ENCODE results near the gene HIRA.

Gene HIRA

GRCh38 chr22:19382240-19382639 lies 49.3 kb downstream of the HIRA start:
- Histone ChIP-seq H2AFZ (ENCODE audit: low read length, unreplicated experiment) (no peak overlapping the region), H3K79me2 (ENCODE audit: control insufficient read depth, insufficient read depth, low read length, unreplicated experiment) (no peaks in the 10 kb centered on the region), H3K4me3 (ENCODE audit: low read depth, low read length) (no peak overlapping the region), H3K4me1 (ENCODE audit: control insufficient read depth, insufficient read depth, low read length, unreplicated experiment) (no peaks in the 10 kb centered on the region), H3K27me3 (ENCODE audit: insufficient read depth, low read length) (no peaks in the 10 kb centered on the region), H3K27ac (ENCODE audit: low read depth, low read length) (no peak overlapping the region), H3K36me3 (ENCODE audit: insufficient read depth, low read length) (peaks cover 8% of the 10 kb centered on the region)

DNA sequence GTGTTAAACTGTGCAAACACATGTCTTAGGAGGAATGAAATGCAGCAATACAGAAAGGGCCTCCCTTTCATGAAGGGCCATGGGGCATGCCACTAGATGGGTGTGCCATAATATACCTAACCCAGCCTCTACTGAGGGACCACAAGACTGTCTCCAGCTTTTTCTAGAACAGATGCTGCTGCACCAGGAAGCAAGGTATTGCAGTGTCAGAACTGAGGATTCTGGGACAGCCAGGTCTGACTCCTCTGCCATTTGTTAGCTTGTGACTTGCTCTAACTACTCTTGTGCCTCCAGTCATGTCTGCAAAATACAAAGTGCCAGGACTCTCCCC lies 53.2 kb downstream of the HIRA start:
- no peaks in the 10 kb centered on the region for H3K79me2 ChIP-seq (ENCODE audit: control insufficient read depth, insufficient read depth, low read length, unreplicated experiment)
- no peaks in the 10 kb centered on the region for H3K4me1 ChIP-seq (ENCODE audit: control insufficient read depth, insufficient read depth, low read length, unreplicated experiment)
- H3K36me3 ChIP-seq (ENCODE audit: insufficient read depth, low read length), result peaks cover 3% of the 10 kb centered on the region
- H3K27ac ChIP-seq (ENCODE audit: low read depth, low read length), result no peak overlapping the region
- H3K4me3 ChIP-seq (ENCODE audit: low read depth, low read length), result no peak overlapping the region
- no peaks in the 10 kb centered on the region for H3K27me3 ChIP-seq (ENCODE audit: insufficient read depth, low read length)
- no peak overlapping the region for H2AFZ ChIP-seq (ENCODE audit: low read length, unreplicated experiment)

DNA sequence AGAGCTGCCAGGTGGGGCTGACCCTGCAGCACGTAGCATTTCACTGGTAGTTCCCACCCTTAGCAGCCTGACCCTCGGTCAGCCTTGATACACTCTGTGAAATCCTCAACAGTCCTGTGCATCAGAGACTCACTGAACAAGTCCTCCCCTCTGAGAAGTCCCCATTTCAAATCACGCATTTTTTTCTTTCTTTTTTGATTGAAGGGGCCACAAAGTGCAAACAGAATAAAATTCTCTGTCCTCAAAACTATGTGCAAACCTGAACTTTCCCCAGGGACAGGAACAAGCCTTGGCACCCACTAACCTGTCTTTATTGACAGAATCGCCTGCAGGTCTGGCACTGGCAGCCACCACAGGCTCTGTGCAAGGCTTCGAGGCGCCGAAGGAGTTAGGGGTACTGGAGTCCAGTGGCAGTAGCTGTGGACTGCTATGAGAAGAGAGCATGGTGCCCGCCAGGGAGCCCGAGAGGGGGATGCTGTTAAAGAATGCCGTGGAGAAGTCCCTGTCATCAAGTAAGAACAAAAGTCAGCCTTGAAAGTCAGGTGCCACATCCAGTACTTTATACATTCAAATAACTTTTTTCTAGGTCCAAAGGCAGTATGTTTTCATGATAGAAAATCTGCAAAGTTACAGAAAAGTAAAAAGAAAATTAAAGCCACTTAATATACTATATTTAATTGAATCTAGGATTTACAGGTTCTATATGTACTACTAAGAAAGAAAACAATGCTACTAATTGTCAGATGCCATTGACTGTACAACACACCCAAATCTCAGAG lies 53.8 kb downstream of the HIRA start:
- H3K36me3 ChIP-seq (ENCODE audit: insufficient read depth, low read length), result peaks cover 1% of the 10 kb centered on the region
- no peaks in the 10 kb centered on the region for H3K79me2 ChIP-seq (ENCODE audit: control insufficient read depth, insufficient read depth, low read length, unreplicated experiment)
- H3K4me1 ChIP-seq (ENCODE audit: control insufficient read depth, insufficient read depth, low read length, unreplicated experiment), result no peaks in the 10 kb centered on the region
- no peak overlapping the region for H2AFZ ChIP-seq (ENCODE audit: low read length, unreplicated experiment)
- no peak overlapping the region for H3K4me3 ChIP-seq (ENCODE audit: low read depth, low read length)
- H3K27ac ChIP-seq (ENCODE audit: low read depth, low read length), result no peak overlapping the region
- H3K27me3 ChIP-seq (ENCODE audit: insufficient read depth, low read length), result no peaks in the 10 kb centered on the region

- Histone ChIP-seq H3K27ac (ENCODE audit: low read depth, low read length) (no peak overlapping the region), H3K79me2 (ENCODE audit: control insufficient read depth, insufficient read depth, low read length, unreplicated experiment) (no peaks in the 10 kb centered on the region), H3K4me1 (ENCODE audit: control insufficient read depth, insufficient read depth, low read length, unreplicated experiment) (no peaks in the 10 kb centered on the region), H3K4me3 (ENCODE audit: low read depth, low read length) (no peak overlapping the region), H2AFZ (ENCODE audit: low read length, unreplicated experiment) (no peak overlapping the region), H3K27me3 (ENCODE audit: insufficient read depth, low read length) (no peaks in the 10 kb centered on the region), H3K36me3 (ENCODE audit: insufficient read depth, low read length) (0 out of 2 replicates have a peak, but pooled peaks cover under 1% of the 10 kb centered on the region)
These were observed 54.6 kb downstream of the HIRA start for GRCh38 chr22:19376971-19377370.

- Histone ChIP-seq H3K27me3 (ENCODE audit: insufficient read depth, low read length) (no peaks in the 10 kb centered on the region), H3K36me3 (ENCODE audit: insufficient read depth, low read length) (0 out of 2 replicates have a peak, but pooled peaks cover 4% of the 10 kb centered on the region), H3K79me2 (ENCODE audit: control insufficient read depth, insufficient read depth, low read length, unreplicated experiment) (no peaks in the 10 kb centered on the region), H3K27ac (ENCODE audit: low read depth, low read length) (no peak overlapping the region), H2AFZ (ENCODE audit: low read length, unreplicated experiment) (no peak overlapping the region), H3K4me3 (ENCODE audit: low read depth, low read length) (no peak overlapping the region), H3K4me1 (ENCODE audit: control insufficient read depth, insufficient read depth, low read length, unreplicated experiment) (no peaks in the 10 kb centered on the region)
These were observed 55.3 kb downstream of the HIRA start for GRCh38 chr22:19376247-19376646.

GRCh38 chr22:19375435-19375834 lies 56.1 kb downstream of the HIRA start:
- Histone ChIP-seq H3K79me2 (ENCODE audit: control insufficient read depth, insufficient read depth, low read length, unreplicated experiment) (no peaks in the 10 kb centered on the region), H2AFZ (ENCODE audit: low read length, unreplicated experiment) (no peak overlapping the region), H3K36me3 (ENCODE audit: insufficient read depth, low read length) (0 out of 2 replicates have a peak, but pooled peaks cover 4% of the 10 kb centered on the region), H3K4me1 (ENCODE audit: control insufficient read depth, insufficient read depth, low read length, unreplicated experiment) (no peaks in the 10 kb centered on the region), H3K27me3 (ENCODE audit: insufficient read depth, low read length) (no peaks in the 10 kb centered on the region), H3K4me3 (ENCODE audit: low read depth, low read length) (no peak overlapping the region), H3K27ac (ENCODE audit: low read depth, low read length) (no peak overlapping the region)

DNA sequence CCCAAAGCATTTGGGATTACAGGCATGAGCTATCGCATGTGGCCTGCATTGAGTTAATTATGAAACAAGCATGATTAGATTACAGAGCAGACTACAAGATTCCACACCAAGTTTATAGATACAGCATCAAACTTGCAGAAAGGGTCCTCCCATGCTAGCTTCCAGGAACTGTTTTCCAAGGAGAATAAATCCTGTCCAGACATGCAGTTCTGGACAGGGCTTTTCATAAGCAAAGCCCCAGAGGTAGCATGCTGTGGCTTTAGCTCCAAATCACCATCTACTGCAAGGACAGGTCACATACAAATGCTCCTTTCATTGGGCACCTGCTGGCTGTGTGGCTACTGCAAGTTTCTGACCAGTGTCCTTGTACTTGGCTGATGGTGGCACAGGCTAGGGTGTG lies 57.1 kb downstream of the HIRA start:
- Histone ChIP-seq H3K27ac (ENCODE audit: low read depth, low read length) (no peak overlapping the region), H3K4me1 (ENCODE audit: control insufficient read depth, insufficient read depth, low read length, unreplicated experiment) (no peaks in the 10 kb centered on the region), H3K27me3 (ENCODE audit: insufficient read depth, low read length) (no peaks in the 10 kb centered on the region), H3K79me2 (ENCODE audit: control insufficient read depth, insufficient read depth, low read length, unreplicated experiment) (no peaks in the 10 kb centered on the region), H2AFZ (ENCODE audit: low read length, unreplicated experiment) (no peak overlapping the region), H3K4me3 (ENCODE audit: low read depth, low read length) (no peak overlapping the region), H3K36me3 (ENCODE audit: insufficient read depth, low read length) (0 out of 2 replicates have a peak, but pooled peaks cover 4% of the 10 kb centered on the region)

- Histone ChIP-seq H3K79me2 (ENCODE audit: control insufficient read depth, insufficient read depth, low read length, unreplicated experiment) (no peaks in the 10 kb centered on the region), H3K27me3 (ENCODE audit: insufficient read depth, low read length) (no peaks in the 10 kb centered on the region), H3K36me3 (ENCODE audit: insufficient read depth, low read length) (0 out of 2 replicates have a peak, but pooled peaks cover 4% of the 10 kb centered on the region)
These were observed 58.1 kb downstream of the HIRA start for GRCh38 chr22:19373450-19373849.

DNA sequence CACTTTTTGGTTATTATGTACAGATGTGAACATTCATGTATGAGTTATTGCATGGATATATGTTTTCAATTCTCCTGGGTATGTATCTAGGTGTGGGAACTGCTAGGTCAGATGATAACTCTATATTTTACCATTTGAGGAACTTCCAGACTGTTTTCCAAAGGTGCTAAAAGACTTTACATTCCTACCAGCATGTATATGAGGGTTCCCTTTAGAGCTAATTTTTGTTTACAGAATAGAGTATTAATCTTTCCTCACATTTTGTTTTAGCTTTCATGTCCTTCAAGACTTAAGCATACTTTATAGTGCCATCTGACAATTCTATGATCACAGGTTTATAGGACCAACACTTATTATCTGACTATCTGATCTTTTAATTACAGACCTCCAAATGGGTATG lies 59.6 kb downstream of the HIRA start:
- Histone ChIP-seq H3K27ac (ENCODE audit: low read depth, low read length) (no peak overlapping the region), H3K79me2 (ENCODE audit: control insufficient read depth, insufficient read depth, low read length, unreplicated experiment) (no peaks in the 10 kb centered on the region), H3K36me3 (ENCODE audit: insufficient read depth, low read length) (peaks cover 7% of the 10 kb centered on the region; the same call in 1 of the 2 replicates), H3K27me3 (ENCODE audit: insufficient read depth, low read length) (no peaks in the 10 kb centered on the region), H3K4me3 (ENCODE audit: low read depth, low read length) (no peak overlapping the region), H2AFZ (ENCODE audit: low read length, unreplicated experiment) (no peak overlapping the region), H3K4me1 (ENCODE audit: control insufficient read depth, insufficient read depth, low read length, unreplicated experiment) (no peaks in the 10 kb centered on the region)

More at GRCh38 chr22:19373450-19373849, 58.1 kb downstream of the HIRA start:
- no peak overlapping the region for H2AFZ ChIP-seq (ENCODE audit: low read length, unreplicated experiment)
- H3K4me3 ChIP-seq (ENCODE audit: low read depth, low read length), result no peak overlapping the region
- no peaks in the 10 kb centered on the region for H3K4me1 ChIP-seq (ENCODE audit: control insufficient read depth, insufficient read depth, low read length, unreplicated experiment)
- no peak overlapping the region for H3K27ac ChIP-seq (ENCODE audit: low read depth, low read length)

GRCh38 chr22:19368876-19369275 lies 62.7 kb downstream of the HIRA start:
- H3K4me1 ChIP-seq (ENCODE audit: control insufficient read depth, insufficient read depth, low read length, unreplicated experiment), result no peaks in the 10 kb centered on the region
- H3K36me3 ChIP-seq (ENCODE audit: insufficient read depth, low read length), result peaks cover 7% of the 10 kb centered on the region; the same call in 1 of the 2 replicates
- no peak overlapping the region for H3K4me3 ChIP-seq (ENCODE audit: low read depth, low read length)
- no peaks in the 10 kb centered on the region for H3K79me2 ChIP-seq (ENCODE audit: control insufficient read depth, insufficient read depth, low read length, unreplicated experiment)
- no peak overlapping the region for H2AFZ ChIP-seq (ENCODE audit: low read length, unreplicated experiment)
- H3K27ac ChIP-seq (ENCODE audit: low read depth, low read length), result no peak overlapping the region
- no peaks in the 10 kb centered on the region for H3K27me3 ChIP-seq (ENCODE audit: insufficient read depth, low read length)

GRCh38 chr22:19367763-19368367 lies 63.7 kb downstream of the HIRA start:
- no peaks in the 10 kb centered on the region for H3K79me2 ChIP-seq (ENCODE audit: control insufficient read depth, insufficient read depth, low read length, unreplicated experiment)
- no peak overlapping the region for H3K4me3 ChIP-seq (ENCODE audit: low read depth, low read length)
- no peaks in the 10 kb centered on the region for H3K4me1 ChIP-seq (ENCODE audit: control insufficient read depth, insufficient read depth, low read length, unreplicated experiment)
- no peaks in the 10 kb centered on the region for H3K27me3 ChIP-seq (ENCODE audit: insufficient read depth, low read length)
- peaks cover 7% of the 10 kb centered on the region; the same call in 1 of the 2 replicates for H3K36me3 ChIP-seq (ENCODE audit: insufficient read depth, low read length)
- H2AFZ ChIP-seq (ENCODE audit: low read length, unreplicated experiment), result no peak overlapping the region
- H3K27ac ChIP-seq (ENCODE audit: low read depth, low read length), result no peak overlapping the region

Measured in ACC112 (cell line).